HG02763 (cell line): ENCODE results near the gene TCF4.

ENCODE experiments used
- ATAC-seq: cut with Tn5 transposase; IDR thresholded peaks from one replicate; pipeline ENCODE4 v1.9.1; 2021; ENCODE audit warnings: mild to moderate bottlenecking, moderate library complexity; ENCODE audit not compliant: unreplicated experiment

Gene TCF4

GRCh38 chr18:55506074-55506473 is 81.9 kb downstream of the TCF4 start:
- ATAC-seq, result no peak

GRCh38 chr18:55504808-55505207 is 83.2 kb downstream of the TCF4 start:
- ATAC-seq, result no peak

- no peak for ATAC-seq
Observed at GRCh38 chr18:55503167-55503820, 84.7 kb downstream of the TCF4 start.

- no peak for ATAC-seq
Observed at GRCh38 chr18:55501982-55502710, 85.8 kb downstream of the TCF4 start.

- ATAC-seq, result no peak
Observed at GRCh38 chr18:55501579-55501978, 86.4 kb downstream of the TCF4 start.

- no peak for ATAC-seq
Observed at GRCh38 chr18:55500316-55501086, 87.5 kb downstream of the TCF4 start.

- ATAC-seq, result no peak
Observed at GRCh38 chr18:55499526-55499925, 88.5 kb downstream of the TCF4 start.

- no peak for ATAC-seq
Observed at GRCh38 chr18:55497825-55498403, 90.1 kb downstream of the TCF4 start.

- no peak for ATAC-seq
Observed at GRCh38 chr18:55494899-55495298, 93.1 kb downstream of the TCF4 start.

GRCh38 chr18:55494441-55494840 is 93.6 kb downstream of the TCF4 start:
- ATAC-seq, result no peak

- ATAC-seq, result no peak
Observed at GRCh38 chr18:55491616-55492015, 96.4 kb downstream of the TCF4 start.

- peak; percentile 57 for ATAC-seq
Observed at GRCh38 chr18:55489034-55489986, 98.7 kb downstream of the TCF4 start.

- no peak for ATAC-seq
Observed at GRCh38 chr18:55488473-55488872, 99.5 kb downstream of the TCF4 start.

- ATAC-seq, result no peak
Observed at GRCh38 chr18:55487997-55488396, 100.0 kb downstream of the TCF4 start.

GRCh38 chr18:55486936-55487335 is 101.1 kb downstream of the TCF4 start:
- no peak for ATAC-seq

- no peak for ATAC-seq
Observed at GRCh38 chr18:55485666-55486065, 102.3 kb downstream of the TCF4 start.

- ATAC-seq, result no peak
Observed at GRCh38 chr18:55484773-55485172, 103.2 kb downstream of the TCF4 start.

GRCh38 chr18:55483266-55483871 is 104.6 kb downstream of the TCF4 start:
- ATAC-seq, result no peak

GRCh38 chr18:55479656-55480420 is 108.2 kb downstream of the TCF4 start:
- ATAC-seq, result no peak
